ENCODE results near the gene RECQL.

The RECQL gene, protein sequence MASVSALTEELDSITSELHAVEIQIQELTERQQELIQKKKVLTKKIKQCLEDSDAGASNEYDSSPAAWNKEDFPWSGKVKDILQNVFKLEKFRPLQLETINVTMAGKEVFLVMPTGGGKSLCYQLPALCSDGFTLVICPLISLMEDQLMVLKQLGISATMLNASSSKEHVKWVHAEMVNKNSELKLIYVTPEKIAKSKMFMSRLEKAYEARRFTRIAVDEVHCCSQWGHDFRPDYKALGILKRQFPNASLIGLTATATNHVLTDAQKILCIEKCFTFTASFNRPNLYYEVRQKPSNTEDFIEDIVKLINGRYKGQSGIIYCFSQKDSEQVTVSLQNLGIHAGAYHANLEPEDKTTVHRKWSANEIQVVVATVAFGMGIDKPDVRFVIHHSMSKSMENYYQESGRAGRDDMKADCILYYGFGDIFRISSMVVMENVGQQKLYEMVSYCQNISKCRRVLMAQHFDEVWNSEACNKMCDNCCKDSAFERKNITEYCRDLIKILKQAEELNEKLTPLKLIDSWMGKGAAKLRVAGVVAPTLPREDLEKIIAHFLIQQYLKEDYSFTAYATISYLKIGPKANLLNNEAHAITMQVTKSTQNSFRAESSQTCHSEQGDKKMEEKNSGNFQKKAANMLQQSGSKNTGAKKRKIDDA

DNA sequence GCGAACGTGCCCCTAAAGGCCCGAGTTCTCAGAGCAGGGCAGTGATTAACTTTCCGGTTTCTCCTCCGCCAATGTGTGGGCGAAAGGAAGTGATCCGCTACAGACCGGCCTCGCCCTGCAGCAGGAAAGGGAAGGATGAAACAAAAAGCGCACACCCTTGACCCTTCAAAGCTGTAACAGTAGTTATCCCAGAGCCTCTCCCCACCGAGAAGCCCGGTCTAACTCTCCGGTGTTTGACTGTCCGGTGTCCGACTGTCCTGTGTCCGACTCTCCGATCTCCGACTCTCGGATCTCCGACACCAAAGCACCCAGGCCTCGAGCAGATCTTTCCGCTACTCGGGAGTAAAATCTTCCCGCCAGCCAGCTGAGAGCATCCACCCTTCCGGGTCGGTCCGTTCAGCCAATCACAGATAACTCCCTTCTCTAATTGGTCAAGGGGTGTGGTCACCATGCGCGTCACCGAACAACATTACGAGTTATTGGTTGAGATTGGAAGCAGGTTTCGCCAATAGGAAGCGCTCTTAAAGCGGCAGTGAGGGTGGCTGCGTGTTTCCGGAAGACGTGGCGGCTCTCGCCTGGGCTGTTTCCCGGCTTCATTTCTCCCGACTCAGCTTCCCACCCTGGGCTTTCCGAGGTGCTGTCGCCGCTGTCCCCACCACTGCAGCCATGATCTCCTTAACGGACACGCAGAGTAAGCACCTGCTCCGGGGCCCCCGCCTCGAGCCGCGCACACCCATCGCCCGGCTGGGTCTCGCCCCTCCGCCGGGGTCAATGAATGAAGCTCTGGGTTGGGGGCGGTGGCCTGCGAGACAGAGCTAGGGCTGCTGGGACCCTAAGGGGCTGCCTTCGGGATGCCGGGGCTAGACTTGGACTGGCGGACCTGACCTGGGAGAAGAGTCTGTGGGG is at the start of gene RECQL, which contains the start of gene GOLT1B:
RECQL (minus strand) TSS at position 378 of the 906 bp plus-strand sequence. CDS start 2,065 bp downstream, outside the sequence.
GOLT1B (plus strand) TSS at position 532 of the 906 bp plus-strand sequence; CDS start at position 667, 135 bp downstream.
- DNase-seq, result peak; percentile 94

- no peak for DNase-seq
Measured at GRCh38 chr12:21547437-21547836, 46.0 kb upstream of the RECQL start.

DNA sequence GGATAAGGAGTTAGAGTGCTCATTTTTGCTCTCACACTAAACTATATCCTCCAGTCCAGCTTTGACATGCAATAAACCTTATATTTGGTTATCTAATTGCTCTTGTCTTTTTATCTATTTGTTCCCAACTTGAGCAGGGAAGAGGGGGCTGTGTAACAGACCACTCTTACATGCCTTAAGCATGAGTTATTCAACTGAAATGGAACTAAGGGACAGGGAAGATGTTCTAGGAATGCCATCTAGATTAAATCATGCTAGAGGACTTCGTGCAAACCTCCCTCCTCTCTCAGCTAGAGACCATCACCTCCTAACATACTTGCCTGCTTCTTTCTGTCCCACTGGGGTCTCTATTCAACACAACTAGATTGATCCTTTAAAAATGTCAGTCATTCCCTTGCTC is 45.3 kb upstream of the RECQL start:
- DNase-seq, result no peak

DNA sequence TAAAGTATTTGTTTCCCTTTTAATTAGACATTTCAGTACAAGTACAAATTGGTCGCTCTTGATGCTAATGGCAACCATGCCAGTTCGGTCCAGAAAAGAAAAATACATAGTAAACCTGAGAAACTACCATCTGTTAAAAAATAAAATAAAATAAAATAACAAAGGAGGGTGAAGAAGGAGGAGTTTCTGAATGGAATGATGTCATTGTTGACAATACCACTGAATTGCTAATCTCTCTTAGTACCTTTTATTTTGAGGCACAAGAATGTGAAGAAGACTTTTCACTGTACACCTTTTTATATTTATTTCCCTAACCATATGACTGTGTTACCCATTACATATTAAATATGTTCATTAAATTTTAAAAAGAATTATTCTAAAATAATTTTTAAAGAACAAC is 44.1 kb upstream of the RECQL start:
- DNase-seq, result no peak

GRCh38 chr12:21543151-21543550 is 41.7 kb upstream of the RECQL start:
- DNase-seq, result no peak

GRCh38 chr12:21542403-21542802 is 41.0 kb upstream of the RECQL start:
- DNase-seq, result no peak

DNA sequence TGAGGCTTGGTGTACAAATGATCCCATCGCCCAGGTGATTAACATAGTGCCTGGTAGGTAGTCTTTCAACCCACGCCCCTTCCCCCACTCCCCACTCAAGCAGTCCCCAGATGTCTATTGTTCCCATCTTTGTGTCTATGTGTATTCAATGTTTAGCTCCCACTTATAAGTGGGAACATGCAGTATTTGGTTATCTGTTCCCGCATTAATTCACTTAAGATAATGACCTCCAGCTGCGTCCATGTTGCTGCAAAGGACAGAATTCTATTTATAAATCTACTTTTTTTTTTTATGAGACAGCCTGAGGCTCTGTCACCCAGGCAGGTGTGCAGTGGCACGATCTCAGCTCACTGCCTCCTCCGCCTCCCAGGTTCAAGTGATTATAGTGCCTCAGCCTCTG is 40.3 kb upstream of the RECQL start:
- peak; percentile 47 for DNase-seq

GRCh38 chr12:21539797-21540196 is 38.4 kb upstream of the RECQL start:
- peak; percentile 4 for DNase-seq

GRCh38 chr12:21538061-21538653 is 36.7 kb upstream of the RECQL start:
- no peak for DNase-seq

DNA sequence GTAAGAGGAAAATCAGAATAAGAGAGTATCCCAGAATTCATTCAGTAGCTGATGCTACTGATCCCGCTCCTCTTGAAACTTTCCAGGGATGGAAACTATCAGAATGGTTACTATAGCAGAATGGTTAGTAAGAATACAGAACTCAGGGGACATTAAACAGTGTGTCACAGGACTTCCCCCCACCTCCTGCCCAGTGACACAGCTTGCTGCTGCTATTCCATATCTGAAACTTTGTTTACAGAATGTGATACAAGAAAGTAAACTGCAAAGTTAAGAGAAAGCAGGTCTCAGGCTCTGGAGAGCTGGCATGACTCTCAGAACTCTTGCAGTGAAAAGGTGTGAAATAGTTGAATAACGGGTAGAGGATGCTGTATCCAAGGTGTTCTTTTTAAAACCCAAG is 28.0 kb upstream of the RECQL start:
- DNase-seq, result no peak

- no peak for DNase-seq
Measured at GRCh38 chr12:21528953-21529352, 27.5 kb upstream of the RECQL start.

DNA sequence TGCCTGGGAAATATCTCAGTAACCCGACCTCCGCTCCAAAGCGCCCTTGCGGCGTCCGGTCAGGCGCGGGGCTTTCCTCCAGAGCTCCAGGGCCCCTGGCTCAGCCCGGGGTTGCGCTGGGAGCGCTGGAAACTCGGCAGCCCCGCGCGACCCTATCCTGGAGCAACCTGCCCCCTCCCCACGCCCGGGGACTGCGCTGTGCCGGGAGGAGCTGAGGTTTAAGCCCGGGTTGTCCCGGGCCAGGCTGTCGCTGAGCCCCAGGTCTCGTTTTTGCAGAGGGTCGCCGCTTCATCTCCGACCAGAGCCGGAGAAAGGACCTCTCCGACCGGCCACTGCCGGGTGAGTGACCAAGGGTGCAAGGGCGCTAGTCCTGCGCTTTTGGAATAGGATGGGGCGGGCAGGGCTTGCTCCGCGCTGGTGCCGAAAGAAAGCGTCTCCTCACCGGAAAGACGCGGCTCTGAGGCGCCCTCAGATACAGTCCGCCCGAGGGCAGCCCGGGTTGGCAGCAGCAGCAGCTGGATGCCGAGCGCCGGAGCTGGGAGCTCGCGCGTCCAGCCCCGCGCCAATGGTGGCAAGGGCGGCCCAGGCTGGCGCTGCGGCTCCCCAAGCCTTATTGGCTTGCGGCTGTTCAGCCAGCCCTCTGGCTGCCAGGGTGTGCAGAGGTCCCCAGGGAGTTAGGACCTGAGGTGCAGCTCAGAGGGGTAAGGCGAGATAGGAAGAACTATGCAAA is 26.2 kb upstream of the RECQL start:
- peak; percentile 57 for DNase-seq

DNA sequence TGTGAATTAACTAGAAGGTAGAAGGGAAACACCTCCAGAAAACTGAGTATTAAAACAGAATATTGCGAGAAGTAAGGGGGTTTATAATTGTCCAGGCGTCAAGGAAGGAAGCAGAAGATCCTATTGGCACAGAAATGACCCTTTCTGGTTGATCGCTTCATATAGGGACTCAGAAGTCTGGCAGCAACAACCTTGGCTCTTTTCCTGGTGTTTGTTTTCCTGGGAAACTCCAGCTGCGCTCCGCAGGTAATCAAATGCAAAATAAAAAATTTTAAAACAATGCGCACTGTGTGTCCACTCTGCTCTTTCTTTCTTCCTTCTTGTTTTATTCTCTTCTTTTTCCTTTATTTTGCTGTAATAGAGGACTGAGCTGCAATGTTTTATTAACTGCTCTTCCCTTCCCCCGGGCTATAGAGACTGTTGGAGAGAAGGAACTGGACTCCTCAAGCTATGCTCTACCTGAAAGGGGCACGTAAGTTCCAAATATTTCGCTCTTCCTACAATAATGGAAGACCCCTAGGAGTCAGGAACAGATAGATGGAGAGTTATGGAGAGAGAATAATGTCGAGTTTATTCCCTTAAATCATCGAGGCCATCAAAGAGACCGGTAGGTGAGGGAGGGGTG is 25.4 kb upstream of the RECQL start:
- no peak for DNase-seq

GRCh38 chr12:21526053-21526452 is 24.6 kb upstream of the RECQL start, which contains the start of gene SPX:
Gene SPX, plus strand, starts transcription at chr12:21526296. Its CDS starts 177 bp downstream, at chr12:21526473.
- DNase-seq, result no peak

DNA sequence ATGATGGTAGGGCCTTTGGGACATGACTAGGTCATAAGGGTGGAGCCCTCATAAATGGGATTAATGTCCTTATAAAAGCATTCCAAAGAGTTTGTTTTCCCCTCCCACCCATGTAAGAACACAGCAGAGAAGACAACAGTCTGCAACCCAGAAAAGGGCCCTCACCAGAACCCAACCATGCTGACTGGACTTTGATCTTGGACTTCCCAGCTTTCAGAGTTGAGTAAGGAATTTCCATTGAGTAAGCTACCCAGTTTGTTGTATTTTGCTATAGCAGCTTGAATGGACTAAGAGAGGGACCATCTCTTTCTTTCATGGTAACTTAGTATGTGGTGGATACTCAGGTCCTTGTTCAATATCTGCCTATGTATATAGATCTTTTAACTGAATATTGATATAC is 21.7 kb upstream of the RECQL start:
- DNase-seq, result no peak

DNA sequence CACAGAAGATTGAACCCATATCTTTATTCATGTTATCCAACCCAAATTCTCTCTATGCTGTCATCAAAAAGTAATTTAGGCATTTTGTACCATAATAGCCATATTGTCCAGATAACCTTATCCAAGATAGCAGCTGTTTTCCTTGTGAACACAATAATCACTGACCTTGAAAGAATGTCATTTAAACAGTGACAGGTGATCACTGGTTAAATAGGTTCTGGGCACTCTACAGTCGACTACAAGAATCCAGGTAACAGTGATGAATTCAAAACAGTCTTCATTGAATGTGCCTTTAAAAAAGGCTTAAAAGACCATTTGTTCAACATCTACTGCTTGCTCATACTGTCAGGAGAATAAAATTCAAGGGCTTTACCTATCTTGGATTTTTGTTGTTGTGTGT is 20.1 kb upstream of the RECQL start:
- no peak for DNase-seq

- DNase-seq, result no peak
Measured at GRCh38 chr12:21518451-21518850, 17.0 kb upstream of the RECQL start.

- no peak for DNase-seq
Measured at GRCh38 chr12:21516281-21516680, 14.8 kb upstream of the RECQL start.

GRCh38 chr12:21509768-21510167 is 8.3 kb upstream of the RECQL start:
- no peak for DNase-seq

DNA sequence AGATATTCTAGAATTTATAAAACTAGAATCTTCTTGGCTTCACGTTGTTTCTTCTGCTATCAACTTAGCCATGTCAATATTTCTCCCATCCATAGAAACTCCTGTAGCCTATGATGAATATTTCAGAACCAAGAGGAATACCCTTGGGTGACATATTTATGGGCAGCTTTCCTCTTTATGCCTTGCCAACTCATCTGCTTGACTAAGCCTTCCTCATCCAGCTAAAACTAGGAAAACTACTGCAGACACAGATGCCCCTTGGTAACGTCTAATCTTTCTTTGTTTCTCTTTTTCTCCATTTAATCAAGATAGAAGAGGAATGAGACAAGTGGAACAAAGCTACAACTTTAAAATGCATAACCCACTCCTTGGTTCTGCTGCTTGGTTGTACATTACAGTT is 6.4 kb upstream of the RECQL start:
- no peak for DNase-seq

GRCh38 chr12:21505888-21506287 is 4.5 kb upstream of the RECQL start:
- no peak for DNase-seq

GRCh38 chr12:21502872-21503271 is 1.4 kb upstream of the RECQL start:
- DNase-seq, result no peak

All from NCI-H748 treated with DMSO at 0.1 percent for 48 hours (cell line).